PFSK-1 (cell line): ENCODE data around the gene SLC6A12.

Experiments used
- FOXP2 ChIP-seq: optimal IDR thresholded peaks from 2 replicates; pipeline ENCODE3; 2011; ENCODE audit warnings: borderline replicate concordance, control low read depth, inconsistent platforms; ENCODE audit not compliant: insufficient read depth; ENCODE audit errors: extremely low read length, extremely low read depth
- POLR2AphosphoS5 ChIP-seq: IDR thresholded peaks from 2 replicates; pipeline ENCODE4 v1.6.1; 2012; ENCODE audit warnings: low read depth, mild to moderate bottlenecking, control low read depth, low read length, moderate library complexity
- SIN3A ChIP-seq: IDR thresholded peaks from 2 replicates; pipeline ENCODE4 v1.6.1; 2012; ENCODE audit warnings: mild to moderate bottlenecking, low read length, moderate library complexity, borderline replicate concordance; ENCODE audit not compliant: insufficient read depth
- TAF1 ChIP-seq: IDR thresholded peaks from 2 replicates; pipeline ENCODE4 v1.6.1; 2012; ENCODE audit warnings: low read length, control low read depth, borderline replicate concordance; ENCODE audit not compliant: insufficient read depth
- TF ChIP-seq, protein P1 (sequence below), 2 experiments: IDR thresholded peaks; 2 replicates each; pipeline versions ENCODE4 v1.6.1 to v1.8.0; 2011 to 2012; ENCODE audit warnings: low read depth in 2 of 2, low read length in 2 of 2, control low read depth in 1 of 2, inconsistent platforms in 1 of 2, mild to moderate bottlenecking in 1 of 2, moderate library complexity in 1 of 2; ENCODE audit not compliant: insufficient read depth in 1 of 2

Gene SLC6A12

DNA sequence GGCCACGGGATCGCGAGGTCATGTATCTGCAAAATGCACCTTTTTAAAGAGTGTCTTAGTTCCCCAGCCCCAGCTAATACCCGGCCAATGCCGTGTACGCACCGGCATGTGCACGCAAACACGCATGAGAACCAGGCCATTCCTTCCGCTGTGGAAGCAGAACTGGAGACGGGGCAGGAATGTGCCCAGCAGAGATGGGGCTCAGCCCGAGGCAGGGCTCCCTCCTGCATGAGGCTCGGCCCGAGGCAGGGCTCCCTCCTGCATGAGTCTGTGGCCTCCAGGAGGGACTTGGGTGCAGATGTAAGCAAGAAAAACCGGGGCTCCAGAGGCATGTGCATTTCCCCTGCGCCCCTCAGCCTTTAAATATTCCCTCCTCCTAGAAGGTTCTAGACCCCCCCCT is 38.2 kb downstream of the SLC6A12 start:
- TF ChIP-seq TAF1: no peak
- no peak for TF ChIP-seq FOXP2

DNA sequence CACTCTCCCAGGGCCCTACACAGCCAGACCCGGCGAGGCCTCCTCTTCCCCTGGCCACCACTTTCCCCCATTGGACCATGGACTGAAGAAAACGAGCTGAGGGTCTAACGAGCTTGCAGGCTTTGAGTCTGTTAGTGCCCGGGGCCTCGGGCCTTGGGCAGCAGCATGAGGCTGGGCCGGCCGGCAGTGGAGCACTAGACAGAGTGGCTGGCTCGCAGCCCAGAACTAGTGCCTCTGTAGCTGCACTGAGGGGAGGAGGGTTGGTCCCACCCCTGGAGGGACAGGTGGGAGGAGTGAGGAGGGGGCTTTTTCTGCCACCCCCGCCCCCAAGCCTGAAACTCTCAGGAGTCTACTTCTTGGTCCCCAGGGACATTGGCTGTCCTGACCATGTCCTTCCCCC is 38.7 kb downstream of the SLC6A12 start:
- no peak for TF ChIP-seq TAF1
- no peak for TF ChIP-seq SIN3A
- TF ChIP-seq, protein P1, sequence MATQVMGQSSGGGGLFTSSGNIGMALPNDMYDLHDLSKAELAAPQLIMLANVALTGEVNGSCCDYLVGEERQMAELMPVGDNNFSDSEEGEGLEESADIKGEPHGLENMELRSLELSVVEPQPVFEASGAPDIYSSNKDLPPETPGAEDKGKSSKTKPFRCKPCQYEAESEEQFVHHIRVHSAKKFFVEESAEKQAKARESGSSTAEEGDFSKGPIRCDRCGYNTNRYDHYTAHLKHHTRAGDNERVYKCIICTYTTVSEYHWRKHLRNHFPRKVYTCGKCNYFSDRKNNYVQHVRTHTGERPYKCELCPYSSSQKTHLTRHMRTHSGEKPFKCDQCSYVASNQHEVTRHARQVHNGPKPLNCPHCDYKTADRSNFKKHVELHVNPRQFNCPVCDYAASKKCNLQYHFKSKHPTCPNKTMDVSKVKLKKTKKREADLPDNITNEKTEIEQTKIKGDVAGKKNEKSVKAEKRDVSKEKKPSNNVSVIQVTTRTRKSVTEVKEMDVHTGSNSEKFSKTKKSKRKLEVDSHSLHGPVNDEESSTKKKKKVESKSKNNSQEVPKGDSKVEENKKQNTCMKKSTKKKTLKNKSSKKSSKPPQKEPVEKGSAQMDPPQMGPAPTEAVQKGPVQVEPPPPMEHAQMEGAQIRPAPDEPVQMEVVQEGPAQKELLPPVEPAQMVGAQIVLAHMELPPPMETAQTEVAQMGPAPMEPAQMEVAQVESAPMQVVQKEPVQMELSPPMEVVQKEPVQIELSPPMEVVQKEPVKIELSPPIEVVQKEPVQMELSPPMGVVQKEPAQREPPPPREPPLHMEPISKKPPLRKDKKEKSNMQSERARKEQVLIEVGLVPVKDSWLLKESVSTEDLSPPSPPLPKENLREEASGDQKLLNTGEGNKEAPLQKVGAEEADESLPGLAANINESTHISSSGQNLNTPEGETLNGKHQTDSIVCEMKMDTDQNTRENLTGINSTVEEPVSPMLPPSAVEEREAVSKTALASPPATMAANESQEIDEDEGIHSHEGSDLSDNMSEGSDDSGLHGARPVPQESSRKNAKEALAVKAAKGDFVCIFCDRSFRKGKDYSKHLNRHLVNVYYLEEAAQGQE (IDR thresholded peaks at IDR 0.05; ENCODE audit: insufficient read depth in 1 of 2, low read depth in 2 of 2, low read length in 2 of 2): no peak
- no peak for TF ChIP-seq FOXP2
- TF ChIP-seq POLR2AphosphoS5: no peak

DNA sequence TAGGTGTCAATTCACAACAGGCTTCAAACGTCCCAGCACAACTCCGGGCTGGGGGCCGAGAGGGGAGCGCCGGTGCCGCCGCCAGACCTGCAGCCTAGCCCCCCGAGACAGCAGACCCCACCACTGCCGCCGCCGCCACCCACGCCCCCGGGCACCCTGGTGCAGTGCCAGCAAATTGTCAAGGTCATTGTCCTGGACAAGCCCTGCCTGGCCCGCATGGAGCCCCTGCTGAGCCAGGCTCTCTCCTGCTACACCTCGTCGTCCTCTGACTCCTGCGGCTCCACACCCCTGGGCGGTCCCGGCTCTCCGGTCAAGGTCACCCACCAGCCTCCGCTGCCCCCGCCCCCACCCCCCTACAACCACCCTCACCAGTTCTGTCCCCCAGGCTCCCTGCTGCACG is 39.4 kb downstream of the SLC6A12 start:
- TF ChIP-seq, protein P1 (IDR thresholded peaks at IDR 0.05; ENCODE audit: insufficient read depth in 1 of 2, low read depth in 2 of 2, low read length in 2 of 2): no peak
- TF ChIP-seq FOXP2: no peak
- no peak for TF ChIP-seq TAF1
- TF ChIP-seq SIN3A: no peak
- TF ChIP-seq POLR2AphosphoS5: no peak

DNA sequence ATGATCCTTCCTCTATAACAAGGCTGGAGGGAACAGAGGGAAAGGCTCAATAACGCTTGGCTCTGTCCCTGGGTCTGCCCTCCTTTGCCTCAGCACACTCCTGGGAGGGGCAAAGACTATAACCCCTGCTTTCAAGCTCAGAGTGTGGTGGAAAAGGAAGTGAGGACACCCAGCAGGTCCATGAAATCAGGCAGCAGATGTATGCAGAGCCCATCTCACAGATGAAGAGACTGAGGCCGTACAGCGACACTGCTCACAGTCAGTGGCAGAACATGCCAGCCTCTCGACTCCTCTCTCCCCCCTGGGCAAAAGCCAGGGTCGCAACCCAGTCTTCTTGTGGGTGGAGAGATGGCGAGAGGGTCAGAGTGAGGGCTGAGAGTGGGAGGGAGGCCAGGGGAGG is 39.8 kb downstream of the SLC6A12 start:
- TF ChIP-seq SIN3A (no peak), POLR2AphosphoS5 (no peak), FOXP2 (no peak)

DNA sequence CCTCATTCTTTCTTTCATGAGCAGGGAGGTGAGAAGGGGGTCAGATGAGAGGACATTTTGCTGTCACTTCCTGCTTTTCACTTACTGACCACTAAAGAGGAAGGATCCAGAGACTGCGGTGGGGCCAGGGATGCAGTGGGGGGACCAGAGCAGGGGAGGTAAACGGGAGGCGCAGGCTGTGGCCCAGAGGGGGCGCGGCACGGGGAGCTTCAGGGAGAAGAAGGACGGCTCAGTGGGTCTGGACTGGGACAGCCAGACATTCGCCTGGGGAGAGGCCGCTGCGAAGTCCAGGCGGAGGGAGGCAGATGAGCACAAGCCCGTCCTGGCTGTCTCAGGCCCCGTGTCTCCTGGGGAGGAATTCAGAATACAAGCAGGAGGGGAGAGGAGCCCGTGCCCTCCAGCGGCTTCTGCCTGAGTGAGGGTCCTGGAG is 41.2 kb downstream of the SLC6A12 start:
- TF ChIP-seq TAF1 (no peak), POLR2AphosphoS5 (no peak), SIN3A (no peak), FOXP2 (no peak)
- TF ChIP-seq, protein P1 (IDR thresholded peaks at IDR 0.05; ENCODE audit: insufficient read depth in 1 of 2, low read depth in 2 of 2, low read length in 2 of 2): no peak

DNA sequence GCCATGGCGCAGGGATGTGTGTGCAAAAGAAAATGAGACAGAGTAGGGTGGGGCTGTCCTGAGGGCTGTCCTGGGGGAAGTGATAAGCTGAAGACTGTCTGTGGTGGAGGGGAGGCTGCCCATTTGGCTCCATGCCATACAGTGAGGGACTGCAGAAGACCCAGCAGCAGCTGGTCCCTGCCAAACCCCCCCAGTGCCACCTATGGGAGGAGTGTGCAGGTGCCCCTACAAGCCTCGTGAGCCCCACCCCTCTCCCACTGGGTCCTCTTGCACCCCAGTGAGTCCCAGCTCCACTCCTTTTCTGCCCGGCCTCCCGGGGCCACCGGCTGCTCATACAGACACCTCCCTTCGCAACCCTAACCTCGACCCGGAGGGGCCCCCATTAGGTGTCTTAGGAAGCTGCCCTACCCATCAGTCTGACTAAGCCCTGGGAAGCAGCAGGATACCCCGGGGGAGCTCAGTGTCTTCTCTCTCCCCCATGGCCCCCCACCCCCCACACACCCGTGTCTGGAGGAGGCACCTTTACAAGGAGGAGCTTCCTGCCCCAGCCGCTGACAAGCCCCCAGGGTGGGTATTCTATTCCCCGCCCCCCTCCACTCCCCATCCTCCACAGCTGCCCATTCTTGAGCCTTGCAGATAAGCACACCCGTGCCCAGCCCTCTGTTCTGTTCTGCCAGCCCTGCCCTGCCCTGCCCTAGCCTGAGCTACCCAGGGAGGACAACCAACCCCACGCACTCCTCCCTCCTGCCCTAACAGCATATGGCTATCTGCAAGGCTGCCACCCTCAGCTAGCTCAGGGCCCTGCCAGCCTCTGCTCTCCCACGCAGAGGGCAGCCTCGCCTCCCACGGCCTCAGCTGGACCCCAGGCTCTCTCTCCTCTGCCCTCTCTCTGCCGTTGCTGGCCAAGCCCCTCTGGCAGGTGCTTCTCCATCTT is 41.9 kb downstream of the SLC6A12 start:
- TF ChIP-seq TAF1: no peak
- no peak for TF ChIP-seq POLR2AphosphoS5
- TF ChIP-seq, protein P1 (IDR thresholded peaks at IDR 0.05; ENCODE audit: insufficient read depth in 1 of 2, low read depth in 2 of 2, low read length in 2 of 2): no peak
- TF ChIP-seq SIN3A: no peak
- no peak for TF ChIP-seq FOXP2
